Stimulated activated CD8-positive, alpha-beta memory T cell treated with anti-CD3 and anti-CD28 coated beads, Interleukin-2, amount 100 ng/mL, for 48 hours (primary cell): ENCODE measurements around the gene CEACAM1.
"Not testable (repeated sequence)": the region's sequence is repeated elsewhere in the genome, so short reads cannot be mapped to it uniquely, and the experiment has no call there.

ENCODE experiments used
- DNase-seq, 2 donors: peaks; one replicate each; pipeline ENCODE4 v3.0.0-alpha.2; 2020; ENCODE audit warnings: low read depth in 2 of 2

Gene CEACAM1

DNA sequence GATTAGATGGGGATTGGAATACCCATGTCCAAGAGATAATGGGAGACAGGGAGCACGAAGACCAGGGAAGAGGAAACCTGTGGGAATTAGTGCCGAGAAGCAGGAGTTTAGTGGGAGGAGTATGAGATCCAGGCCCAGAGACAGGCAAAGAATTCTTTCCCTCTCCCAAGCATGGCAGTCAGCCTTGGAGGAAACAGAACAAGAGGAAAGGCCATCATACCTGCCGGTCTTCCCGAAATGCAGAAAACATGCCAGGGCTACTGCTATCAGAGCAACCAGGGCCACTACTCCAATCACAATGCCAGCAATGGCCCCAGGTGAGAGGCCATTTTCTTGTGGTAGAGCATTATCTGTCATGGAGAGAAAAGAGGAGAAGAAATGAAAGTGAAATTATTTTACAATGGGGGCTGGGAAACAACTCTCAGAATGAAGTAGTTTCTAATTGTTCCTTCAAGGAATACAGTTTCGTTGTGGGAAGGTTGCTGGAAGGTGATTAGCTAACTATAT, 16.1 kb downstream of the CEACAM1 start:
- DNase-seq: no peak

DNA sequence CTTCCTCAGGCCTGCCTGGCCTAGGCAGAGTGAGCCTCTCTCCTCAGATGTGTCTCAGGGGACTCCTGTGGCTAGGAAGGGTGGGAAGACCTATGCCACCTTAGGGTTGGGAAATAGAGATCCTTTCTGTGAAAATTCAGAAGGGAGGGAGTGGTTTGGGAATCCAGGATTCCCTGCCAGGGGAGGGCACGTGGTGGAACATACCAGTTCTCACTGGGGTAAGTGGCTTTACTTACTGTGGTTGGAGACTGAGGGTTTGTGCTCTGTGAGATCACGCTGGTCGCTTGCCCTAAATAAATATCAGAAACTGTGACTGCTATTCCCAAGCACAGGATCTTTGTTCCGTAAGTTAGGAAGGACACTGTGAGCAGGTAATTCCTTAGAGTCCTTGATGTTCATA, 16.9 kb downstream of the CEACAM1 start:
- no peak for DNase-seq

DNA sequence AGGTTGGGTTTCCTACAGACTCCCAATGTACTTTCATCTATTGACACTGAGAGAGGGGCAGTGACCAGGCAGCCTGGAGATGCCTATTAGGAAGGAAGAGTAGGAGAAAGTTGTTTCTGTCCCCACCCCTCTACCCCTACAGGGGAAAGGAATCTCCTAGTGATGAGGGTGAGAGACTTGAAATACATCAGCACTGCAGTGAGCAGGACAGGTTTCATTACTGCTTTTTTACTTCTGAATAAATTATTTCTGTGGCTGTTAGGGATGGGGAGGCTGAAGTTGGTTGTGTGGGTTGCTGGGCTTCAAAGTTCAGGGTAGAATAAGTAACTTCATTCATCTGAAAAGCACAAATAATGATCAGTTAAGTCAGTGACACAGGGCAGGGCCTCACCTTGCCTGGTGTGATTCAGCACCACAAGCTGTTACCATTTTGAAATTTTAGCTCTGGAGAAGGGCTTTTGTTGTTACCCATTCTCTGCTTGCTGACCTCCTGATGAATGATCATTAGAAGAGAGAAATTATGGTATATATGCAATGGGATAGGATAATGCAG, 19.3 kb downstream of the CEACAM1 start:
- no peak for DNase-seq

DNA sequence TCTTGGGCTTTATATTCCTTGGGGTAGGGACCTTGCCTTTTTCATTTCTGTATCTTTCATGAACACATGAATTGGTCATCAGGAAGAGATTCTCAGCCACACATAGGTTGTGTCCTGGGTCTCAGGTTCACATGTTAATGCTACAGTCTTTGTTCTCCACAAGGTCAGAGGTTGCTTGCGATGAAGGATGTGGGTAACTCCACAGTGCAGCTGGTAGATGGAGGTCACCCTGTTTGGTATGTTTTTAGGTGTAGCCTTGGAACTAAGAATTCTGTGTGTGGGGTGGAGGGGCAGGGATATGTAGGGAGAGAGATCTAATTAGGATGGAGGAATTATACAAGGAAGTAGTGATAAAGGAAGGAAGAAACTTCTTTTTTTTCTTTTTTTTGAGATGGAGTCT, 23.2 kb downstream of the CEACAM1 start:
- no peak for DNase-seq

DNA sequence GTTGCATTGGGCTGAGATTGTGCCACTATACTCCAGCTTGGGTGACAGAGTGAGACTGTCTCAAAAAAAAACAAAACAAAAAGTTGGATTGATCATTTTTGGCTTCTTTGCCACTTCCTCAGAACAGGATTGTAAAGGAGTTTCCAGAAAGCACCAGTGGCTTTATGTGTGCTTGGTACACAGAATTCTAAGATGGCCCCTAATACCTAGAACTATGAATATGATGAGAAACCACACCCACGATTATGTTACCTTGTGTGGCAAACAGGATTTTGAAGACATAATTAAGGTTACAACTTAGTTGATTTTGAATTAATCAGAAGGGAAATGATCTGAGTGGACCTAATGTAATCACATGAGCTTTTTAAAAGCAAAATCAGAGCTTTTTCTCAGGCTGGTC, 26.5 kb downstream of the CEACAM1 start:
- DNase-seq: no peak

DNA sequence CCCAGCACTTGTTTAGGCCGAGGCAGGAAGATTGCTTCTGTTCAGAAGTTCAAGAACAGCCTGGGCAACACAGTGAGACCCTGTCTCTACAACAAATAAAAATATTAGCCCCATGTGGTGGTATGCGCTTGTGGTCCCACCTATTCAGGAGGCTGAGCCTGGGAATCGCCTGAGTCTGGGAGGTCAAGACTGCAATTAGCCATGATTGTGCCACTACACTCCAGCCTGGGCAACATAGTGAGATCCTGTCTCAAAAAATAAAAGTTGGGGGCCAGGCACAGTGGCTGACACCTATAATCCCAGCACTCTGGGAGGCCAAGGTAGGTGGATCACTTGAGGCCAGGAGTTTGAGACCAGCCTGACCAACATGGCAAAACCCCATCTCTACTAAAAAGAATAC, 27.0 kb downstream of the CEACAM1 start:
- DNase-seq: not testable (repeated sequence)

DNA sequence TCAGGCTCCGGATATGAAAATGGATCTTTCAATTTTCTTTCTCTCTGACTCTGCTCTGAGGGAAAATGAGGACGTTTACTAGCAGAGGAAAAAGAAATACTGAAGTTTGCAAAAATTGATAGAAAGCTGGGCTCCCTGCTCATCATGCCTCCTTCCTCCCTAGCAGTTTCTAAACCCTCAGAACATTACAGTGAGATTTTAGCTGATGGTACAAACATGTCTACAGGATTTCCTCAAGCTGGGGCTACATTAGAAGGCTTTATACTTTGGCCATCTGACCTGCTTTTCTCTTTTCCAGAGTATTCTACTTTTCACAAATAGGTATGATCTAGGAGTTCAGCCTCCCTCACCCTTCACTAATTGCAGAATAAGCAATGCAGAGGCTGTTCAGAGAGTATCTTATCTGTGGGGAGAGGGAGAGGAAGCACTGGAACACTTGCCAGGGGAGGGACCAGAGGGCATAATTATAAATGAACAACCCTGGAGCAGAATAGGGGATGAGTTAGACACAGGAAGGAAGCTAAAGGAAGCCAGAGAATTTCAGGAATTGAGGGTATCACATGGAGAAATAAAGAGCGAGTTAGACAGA, 30.0 kb downstream of the CEACAM1 start:
- no peak for DNase-seq

DNA sequence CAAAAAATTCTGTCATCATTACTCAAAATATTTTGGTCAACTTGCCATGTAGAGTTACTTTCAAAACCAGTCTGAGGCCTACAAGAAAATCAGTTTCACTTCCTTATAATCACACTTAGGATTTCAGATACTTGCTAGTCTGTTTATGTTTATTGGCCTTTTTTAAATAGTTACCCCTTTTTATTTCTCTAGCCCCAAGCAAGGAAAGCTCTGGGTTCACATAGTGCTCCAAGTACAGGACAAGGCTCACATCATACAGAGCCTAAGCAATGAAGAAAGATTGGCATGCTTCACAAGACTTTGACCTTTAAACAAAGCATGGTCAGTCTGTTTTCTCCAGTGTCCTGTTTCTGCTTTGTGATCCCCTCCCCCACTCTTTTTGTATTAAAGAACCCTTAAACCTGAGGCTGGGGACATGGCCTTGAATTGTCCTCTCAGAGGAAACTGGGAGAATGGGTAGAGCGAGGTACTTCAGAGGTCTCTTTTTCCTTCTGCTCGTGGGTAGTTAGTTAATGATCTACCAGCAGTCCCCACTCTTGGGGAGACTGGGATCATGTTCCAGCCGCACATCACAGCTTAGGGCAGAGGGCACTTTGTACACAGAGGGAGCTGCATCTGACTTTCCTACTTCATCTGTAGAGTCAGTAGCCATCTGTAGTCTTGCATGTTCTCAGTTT, 30.7 kb downstream of the CEACAM1 start:
- no peak for DNase-seq

DNA sequence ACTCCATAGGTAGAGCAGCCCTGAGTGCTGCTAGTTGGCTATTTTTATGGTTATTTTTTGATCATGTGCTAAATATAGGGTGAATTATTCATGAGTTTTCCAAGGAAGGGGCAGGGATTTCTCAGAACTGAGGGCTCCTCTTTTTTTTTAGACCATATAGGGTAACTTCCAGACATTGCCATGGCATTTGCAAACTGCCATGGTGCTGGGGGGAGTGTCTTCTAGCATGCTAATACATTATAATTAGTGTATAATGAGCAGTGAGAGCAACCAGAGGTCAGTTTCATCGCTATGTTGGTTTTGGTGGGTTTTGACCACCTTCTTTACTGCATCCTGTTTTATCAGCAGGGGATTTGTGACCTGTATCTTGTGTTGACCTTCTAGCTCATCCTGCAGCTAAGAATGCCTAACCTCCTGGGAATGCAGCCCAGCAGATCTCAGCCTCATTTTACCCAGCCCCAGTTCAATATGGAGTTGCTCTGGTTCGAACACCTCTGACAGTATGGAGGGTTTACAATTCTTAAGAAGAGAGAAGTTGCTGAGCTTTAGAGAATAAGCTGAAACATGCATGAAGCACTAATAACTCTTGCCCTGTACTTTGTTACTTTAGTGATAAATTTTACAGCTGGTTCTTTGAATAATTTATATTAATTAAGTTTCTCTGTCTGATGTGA, 31.7 kb downstream of the CEACAM1 start:
- no peak for DNase-seq

DNA sequence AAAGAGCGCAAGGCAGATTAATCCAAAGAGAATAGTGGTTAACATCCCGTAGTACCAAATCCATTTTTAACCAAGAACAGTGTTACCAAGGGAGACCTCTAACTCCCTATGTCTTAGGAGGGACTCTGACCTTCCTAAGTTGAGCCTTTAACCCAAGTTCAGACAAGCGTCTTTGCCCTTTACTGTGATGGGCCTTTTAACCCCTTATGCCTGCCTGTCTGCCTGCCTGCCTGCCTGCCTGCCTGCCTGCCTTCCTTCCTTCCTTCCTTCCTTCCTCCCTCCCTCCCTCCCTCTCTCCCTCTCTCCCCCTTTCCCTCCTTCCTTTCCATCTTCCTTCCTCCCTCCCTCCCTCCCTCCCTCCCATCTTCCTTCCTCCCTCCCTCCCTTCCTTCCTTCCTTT, 32.6 kb downstream of the CEACAM1 start:
- no peak for DNase-seq

DNA sequence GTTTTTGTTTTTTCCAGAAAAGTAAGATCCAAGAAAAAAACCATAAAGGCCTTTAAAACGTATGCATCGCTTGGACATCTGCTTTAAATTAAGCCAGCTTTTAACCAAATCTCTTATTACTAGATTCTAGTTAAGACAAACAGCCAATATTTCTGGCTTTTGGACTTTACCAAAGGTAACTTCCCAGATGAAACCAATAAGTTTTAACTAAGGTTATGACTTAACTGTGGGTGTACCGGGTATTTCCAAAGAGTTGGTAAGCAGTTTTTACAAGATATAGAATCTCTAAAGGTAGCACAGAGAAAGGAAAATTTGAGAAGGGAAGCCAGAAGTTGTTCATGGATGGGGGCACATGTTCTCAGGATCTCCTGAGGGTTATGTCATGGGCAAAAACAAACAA, 34.0 kb downstream of the CEACAM1 start:
- DNase-seq: no peak

DNA sequence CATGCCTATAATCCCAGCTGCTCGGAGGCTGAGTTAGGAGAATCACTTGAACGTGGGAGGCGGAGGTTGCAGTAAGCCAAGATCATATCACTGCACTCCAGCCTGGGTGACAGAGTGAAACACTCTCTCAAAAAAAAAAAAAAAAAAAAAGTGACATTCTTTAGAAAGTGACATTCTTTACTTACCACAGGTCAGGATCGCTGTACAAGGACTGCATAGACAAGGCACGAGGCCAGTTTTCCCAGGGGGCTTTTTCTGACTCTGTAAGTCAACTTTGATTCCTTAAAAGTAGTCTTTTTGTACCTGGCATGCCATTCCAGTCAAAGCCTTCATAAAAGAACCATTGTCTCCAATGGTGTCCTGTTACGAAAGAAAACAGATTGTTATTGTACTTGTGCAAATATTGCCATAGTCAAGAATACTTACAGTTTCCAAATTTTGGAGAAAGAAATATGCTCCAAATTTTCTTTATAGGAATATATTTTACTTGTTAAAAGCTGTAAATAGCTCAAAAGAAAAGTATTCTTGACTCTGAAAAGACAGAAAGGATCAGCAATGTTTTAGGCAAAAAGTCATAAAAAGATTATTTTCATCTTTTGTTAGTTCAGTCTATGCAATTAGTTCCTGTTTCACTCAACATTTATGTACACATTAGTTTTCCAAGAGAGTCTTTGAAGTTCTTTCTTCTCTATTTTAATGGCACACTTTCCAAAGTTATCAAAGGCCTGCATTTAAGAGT, 39.3 kb downstream of the CEACAM1 start:
- no peak for DNase-seq

DNA sequence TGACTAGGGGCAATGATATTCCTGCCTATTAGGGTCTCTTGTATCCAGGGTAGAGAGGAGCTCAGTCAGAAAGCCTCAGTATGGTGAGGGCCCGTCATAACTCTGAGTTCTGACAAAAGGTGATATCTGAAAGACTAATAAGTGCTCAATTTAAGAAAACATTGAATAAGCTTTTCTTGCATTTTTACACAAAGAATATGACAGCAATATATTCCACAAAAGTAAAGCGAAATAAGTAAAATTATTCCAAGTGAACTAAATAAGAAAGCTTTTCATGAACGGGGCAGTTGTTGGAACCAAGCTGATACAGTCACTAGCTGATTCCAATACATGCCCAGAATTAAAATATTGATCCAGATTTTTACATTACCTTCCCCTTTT, 40.5 kb downstream of the CEACAM1 start:
- DNase-seq: no peak

DNA sequence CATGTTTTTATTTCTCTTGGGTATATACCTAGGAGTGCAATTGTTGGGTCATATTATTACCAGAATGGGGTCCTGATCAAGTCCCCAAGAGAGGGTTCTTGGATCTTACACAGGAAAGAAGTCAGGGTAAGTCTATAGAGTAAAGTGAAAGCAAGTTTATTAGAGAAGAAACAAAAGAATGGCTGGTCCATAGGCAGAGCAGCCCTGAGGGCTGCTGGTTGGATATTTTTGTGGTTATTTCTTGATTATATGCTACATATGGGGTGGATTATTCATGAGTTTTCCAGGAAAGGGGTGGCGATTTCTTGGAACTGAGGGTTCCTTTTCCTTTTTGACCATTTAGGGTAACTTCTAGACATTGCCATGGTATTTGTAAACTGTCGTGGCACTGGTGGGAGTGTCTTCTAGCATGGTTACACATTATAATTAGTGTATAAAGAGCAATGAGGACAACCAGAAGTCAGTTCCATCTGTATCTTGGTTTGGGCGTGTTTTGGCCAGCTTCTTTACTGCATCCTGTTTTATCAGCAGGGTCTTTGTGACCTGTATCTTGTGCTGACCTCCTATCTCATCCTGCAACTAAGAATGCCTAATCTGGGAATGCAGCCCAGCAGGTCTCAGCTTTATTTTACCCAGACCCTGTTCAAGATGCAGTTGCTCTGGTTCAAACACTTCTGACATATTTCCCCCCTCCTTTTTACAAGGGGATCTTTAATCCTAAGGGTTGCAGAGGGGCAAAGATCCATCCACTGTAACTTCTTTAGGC, 41.1 kb downstream of the CEACAM1 start:
- DNase-seq: no peak

DNA sequence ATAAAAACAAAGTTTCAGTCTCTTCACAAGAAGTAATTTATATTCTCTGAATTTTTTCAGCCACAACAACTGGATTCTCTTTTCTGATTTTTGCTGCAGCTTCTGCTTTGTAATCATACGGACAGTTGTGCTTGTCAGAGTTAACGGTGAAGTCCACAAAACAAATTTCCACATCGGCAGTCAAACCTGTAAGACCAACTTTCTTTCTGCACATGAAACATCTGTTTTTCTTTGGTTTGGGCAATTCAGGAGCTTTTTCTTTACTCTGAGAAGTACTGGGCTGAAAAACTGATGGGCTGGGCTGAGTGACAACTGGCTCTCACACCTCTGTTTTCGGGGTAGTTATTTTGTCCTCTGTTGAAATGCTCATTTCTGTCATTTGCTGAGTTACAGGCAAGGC, 43.2 kb downstream of the CEACAM1 start:
- DNase-seq: not testable (repeated sequence)

DNA sequence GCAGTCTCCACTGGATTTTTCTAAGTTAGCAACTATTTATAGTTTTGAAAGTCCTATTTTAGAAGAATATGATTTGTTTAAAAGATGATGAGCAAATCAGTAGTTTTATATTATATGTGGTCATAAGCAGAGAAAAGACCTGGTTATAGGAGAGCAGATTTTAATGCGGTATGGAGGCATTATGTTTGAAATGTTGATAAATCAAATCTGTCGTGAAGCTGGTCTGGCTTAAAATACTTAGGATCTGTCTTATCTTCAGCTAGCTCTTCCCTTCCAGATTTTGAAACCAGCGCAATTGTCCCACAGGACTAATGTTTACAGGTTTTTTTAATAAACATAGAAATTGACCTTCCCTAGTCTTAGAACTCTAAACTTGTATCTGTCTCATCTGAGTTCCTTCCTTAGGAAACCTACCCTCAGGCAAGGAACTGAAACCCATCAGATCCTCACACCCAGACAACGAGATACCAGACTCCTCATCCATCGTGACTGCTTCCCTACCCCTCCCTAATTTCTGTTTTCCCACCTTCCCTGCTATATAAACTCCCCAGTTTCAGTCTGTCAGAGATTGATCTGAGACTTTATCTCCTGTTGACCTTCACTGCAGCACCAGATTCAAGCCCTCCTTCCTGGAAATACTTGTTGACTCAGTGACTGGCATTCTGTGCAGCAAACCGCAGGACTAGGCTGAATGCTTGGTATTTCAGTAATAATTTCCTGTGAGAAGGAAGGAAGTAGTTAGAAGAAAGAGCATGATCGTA, 47.8 kb downstream of the CEACAM1 start:
- no peak for DNase-seq

DNA sequence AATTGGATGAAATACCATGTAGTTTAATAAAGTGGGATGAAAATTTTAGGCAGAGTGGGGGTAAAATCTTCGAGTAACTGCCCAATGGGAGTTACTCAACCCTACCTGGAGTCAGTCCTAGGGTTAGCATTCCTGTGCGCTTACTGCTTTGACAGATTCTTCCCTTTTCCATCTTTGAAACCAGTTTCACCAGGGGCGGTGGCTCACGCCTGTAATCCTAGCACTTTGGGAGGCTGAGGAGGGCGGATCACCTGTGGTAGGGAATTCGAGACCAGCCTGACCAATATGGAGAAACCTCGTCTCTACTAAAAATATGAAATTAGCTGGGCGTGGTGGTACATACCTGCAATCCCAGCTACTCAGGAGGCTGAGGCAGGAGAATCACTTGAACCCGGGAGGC, 48.5 kb downstream of the CEACAM1 start:
- no peak for DNase-seq

DNA sequence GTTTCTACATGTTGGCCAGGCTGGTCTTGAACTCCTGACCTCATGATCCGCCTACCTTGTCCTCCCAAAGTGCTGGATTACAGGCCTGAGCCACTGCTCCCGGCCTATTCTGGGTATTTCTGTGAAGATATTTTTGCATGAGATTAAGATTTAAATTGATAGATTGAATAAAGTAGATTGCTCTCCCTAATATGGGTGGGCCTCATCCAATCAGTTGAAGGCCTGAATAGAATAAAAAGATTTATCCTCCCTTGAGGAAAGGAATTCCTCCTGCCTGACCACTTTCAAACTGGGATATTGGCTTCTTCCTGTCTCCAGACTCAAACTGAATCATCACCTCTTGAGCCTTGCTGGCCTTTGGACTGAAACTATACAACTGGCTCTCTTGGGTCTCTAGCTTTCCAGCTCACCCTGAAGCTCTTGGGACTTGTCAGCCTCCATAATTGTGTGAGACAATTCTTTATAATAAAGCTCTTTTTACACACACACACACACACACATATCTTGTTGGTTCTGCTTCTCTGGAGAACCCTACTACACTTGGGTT, 49.4 kb downstream of the CEACAM1 start:
- no peak for DNase-seq

DNA sequence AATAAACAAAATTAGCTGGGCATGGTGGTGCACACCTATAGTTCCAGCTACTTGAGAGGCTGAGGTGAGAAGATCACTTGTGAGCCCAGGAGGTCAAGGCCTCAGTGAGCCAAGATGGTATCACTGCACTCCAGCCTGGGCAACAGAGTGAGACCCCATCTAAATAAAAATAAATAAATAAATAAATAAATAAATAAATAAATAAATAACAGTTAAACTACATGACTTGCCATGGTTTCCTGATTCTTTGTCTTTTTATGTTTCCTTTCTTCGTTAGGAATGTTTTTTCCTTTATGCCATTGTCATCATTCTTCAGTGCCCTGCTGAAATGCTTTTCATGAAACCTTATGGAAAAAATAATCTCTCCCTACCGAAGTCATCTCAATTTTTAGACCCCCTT, 50.3 kb downstream of the CEACAM1 start:
- DNase-seq: no peak

DNA sequence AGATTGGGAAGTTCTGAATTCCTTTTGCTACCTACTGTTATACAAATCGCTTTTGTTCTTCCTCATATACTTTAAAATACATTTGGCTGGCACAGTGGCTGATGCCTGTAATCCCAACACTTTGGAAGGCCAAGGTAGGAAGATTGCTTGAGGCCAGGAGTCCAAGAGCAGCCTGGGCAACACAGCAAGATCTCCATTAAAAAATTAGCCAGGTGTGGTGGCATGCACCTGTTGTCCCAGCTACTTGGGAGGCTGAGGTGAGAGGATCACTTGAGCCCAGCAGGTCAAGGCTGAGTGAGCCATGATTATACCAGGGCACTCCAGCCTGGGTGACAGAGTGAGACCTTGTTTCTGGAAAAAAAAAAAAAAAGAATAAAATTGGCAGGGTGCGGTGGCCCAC, 51.2 kb downstream of the CEACAM1 start:
- DNase-seq: no peak
